ENCODE results near the gene SCN3B. TPM values are rescaled to one million over a fixed set of nuclear protein-coding genes. Genes with fewer than 3 reads are reported as not detected.

The SCN3B gene
- total and polyA plus RNA-seq, 2 of the 4 experiments (the other 2 are of a cell fraction), result under 0.01 to 0.03 TPM

DNA sequence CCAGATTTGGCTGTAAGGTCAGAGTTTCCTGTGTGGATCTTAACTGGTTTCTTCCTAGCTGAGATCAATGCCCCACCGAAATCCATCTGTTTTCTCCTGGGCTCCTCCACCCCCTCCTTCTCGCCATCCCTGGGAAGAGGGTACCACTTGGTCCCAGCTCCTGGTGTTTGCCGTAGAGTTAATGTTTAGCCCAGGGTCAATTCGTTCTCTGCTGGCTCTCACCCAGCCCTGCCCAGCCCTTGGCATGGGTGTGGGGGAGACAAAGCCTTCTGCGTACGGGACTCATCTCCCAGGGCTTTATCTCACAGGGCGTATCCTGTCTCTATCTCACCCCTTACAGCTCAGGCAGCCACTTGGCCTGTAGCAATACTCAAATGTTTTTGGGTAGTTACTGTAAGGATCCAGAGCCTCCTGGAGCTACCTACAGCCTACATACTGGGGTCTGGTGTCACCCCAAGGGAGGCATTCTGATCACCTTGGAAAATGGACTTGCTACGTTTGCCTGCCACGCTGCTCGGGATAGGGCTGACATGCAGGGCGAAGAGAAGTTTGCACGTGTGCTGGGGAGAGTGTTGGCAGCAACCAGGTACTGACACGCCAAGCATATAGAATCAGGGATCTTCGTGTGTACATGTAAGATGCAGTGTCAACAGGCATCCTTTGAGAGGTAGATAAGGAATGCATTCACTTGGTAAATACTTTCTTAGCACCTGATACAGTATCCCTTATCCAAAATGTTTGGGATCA, 66.1 kb downstream of the SCN3B start:
- no peak overlapping the region for H3K4me2 ChIP-seq (ENCODE audit: low read depth, low read length)
- no peak overlapping the region for H3K23ac ChIP-seq (ENCODE audit: low read depth, low read length)
- H4K5ac ChIP-seq (ENCODE audit: low read depth, low read length), result no peak overlapping the region
- no peak overlapping the region; the same call in 1 of the 2 replicates for H2AK5ac ChIP-seq (ENCODE audit: low read depth, low read length)
- ATAC-seq (ENCODE audit: low read depth) (no peak), DNase-seq (no peak)
- intact Hi-C loops (cut with micrococcal nuclease) (no loop called here), in situ Hi-C loops (cut with MboI; ENCODE audit: low sequenced_read_pairs) (no loop called here), dilution Hi-C loops (cut with HindIII; ENCODE audit: low sequenced_read_pairs, unreplicated experiment) (no loop called here)
- H4K91ac ChIP-seq (ENCODE audit: insufficient read depth, low read depth, low read length), result no peak overlapping the region
- no peaks in the 10 kb centered on the region for H3K36me3 ChIP-seq (ENCODE audit: control insufficient read depth, insufficient read depth, low read length)
- no peak overlapping the region for H3K4ac ChIP-seq (ENCODE audit: low read depth, low read length)
- peaks cover 7% of the 10 kb centered on the region for H3K4me1 ChIP-seq (ENCODE audit: control insufficient read depth, insufficient read depth, low read length)
- no peak overlapping the region for H4K8ac ChIP-seq (ENCODE audit: low read depth in 2 of 2, low read length in 2 of 2)
- H3K18ac ChIP-seq (ENCODE audit: low read depth, low read length), result no peak overlapping the region
- no peaks in the 10 kb centered on the region; a peak in 1 of 4 replicates for H3K79me1 ChIP-seq (ENCODE audit: low read depth in 1 of 2, low read length in 2 of 2)
- H2AK9ac ChIP-seq (replicated peaks; ENCODE audit: low read depth, low read length, poor library complexity), result peak overlapping the region; percentile 86
- no peaks in the 10 kb centered on the region for H4K20me1 ChIP-seq (ENCODE audit: insufficient read depth, low read length)
- TF ChIP-seq, protein P1, sequence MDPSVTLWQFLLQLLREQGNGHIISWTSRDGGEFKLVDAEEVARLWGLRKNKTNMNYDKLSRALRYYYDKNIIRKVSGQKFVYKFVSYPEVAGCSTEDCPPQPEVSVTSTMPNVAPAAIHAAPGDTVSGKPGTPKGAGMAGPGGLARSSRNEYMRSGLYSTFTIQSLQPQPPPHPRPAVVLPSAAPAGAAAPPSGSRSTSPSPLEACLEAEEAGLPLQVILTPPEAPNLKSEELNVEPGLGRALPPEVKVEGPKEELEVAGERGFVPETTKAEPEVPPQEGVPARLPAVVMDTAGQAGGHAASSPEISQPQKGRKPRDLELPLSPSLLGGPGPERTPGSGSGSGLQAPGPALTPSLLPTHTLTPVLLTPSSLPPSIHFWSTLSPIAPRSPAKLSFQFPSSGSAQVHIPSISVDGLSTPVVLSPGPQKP (IDR thresholded peaks at IDR 0.05; ENCODE audit: borderline replicate concordance, low read depth, low read length), result no peak
- TF ChIP-seq, protein P2, sequence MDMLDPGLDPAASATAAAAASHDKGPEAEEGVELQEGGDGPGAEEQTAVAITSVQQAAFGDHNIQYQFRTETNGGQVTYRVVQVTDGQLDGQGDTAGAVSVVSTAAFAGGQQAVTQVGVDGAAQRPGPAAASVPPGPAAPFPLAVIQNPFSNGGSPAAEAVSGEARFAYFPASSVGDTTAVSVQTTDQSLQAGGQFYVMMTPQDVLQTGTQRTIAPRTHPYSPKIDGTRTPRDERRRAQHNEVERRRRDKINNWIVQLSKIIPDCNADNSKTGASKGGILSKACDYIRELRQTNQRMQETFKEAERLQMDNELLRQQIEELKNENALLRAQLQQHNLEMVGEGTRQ (IDR thresholded peaks at IDR 0.05; ENCODE audit: low read depth, low read length), result no peak
- TF ChIP-seq SMC3 (IDR thresholded peaks at IDR 0.05; ENCODE audit: low read depth, low read length) (no peak), CEBPB (IDR thresholded peaks at IDR 0.05; ENCODE audit: low read depth, low read length) (no peak), CHD1 (IDR thresholded peaks at IDR 0.05; ENCODE audit: low read depth, low read length) (no peak), MAZ (IDR thresholded peaks at IDR 0.05; ENCODE audit: borderline replicate concordance, low read depth, low read length) (no peak), FOS (IDR thresholded peaks at IDR 0.05; ENCODE audit: low read depth, low read length) (no peak), MAFK (IDR thresholded peaks at IDR 0.05; ENCODE audit: low read depth, low read length) (no peak), BHLHE40 (IDR thresholded peaks at IDR 0.05; ENCODE audit: low read depth, low read length) (no peak), RAD21 (IDR thresholded peaks at IDR 0.05; ENCODE audit: low read length) (no peak), POLR2A (IDR thresholded peaks at IDR 0.05; ENCODE audit: low read depth, low read length) (no peak), MXI1 (IDR thresholded peaks at IDR 0.05; ENCODE audit: borderline replicate concordance, low read depth, low read length) (no peak), NFE2L2 (IDR thresholded peaks at IDR 0.05; ENCODE audit: low read depth, low read length) (no peak)
- TF ChIP-seq, protein P3, sequence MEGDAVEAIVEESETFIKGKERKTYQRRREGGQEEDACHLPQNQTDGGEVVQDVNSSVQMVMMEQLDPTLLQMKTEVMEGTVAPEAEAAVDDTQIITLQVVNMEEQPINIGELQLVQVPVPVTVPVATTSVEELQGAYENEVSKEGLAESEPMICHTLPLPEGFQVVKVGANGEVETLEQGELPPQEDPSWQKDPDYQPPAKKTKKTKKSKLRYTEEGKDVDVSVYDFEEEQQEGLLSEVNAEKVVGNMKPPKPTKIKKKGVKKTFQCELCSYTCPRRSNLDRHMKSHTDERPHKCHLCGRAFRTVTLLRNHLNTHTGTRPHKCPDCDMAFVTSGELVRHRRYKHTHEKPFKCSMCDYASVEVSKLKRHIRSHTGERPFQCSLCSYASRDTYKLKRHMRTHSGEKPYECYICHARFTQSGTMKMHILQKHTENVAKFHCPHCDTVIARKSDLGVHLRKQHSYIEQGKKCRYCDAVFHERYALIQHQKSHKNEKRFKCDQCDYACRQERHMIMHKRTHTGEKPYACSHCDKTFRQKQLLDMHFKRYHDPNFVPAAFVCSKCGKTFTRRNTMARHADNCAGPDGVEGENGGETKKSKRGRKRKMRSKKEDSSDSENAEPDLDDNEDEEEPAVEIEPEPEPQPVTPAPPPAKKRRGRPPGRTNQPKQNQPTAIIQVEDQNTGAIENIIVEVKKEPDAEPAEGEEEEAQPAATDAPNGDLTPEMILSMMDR (conservative IDR thresholded peaks at IDR 0.05; ENCODE audit: low read depth, low read length), result no peak
- CTCF ChIA-PET, result no interaction called here
- no peak overlapping the region for H3K27ac ChIP-seq (ENCODE audit: insufficient read depth, low read length)
- no peak overlapping the region for H2BK15ac ChIP-seq (ENCODE audit: low read depth, low read length)
- POLR2A ChIA-PET (ENCODE audit: unreplicated experiment), result no interaction called here
- H2AFZ ChIP-seq (replicated peaks; ENCODE audit: low read length, poor library complexity), result no peak overlapping the region
- BruUV-seq (replicated peaks), result no TSS peak
- H3K14ac ChIP-seq (replicated peaks; ENCODE audit: low read depth, low read length), result no peak overlapping the region; the same call in 1 of the 2 replicates
- 80% methylated on average over 1 of the region's 14 CpGs; no CpG with 5 or more reads in 1 of the 2 experiments for WGBS, 2 experiments (ENCODE audit: extremely low coverage in 2 of 2, insufficient read length in 1 of 2)
- no peak overlapping the region for H3K56ac ChIP-seq (ENCODE audit: extremely low read depth, insufficient read depth, low read length)
- H2BK5ac ChIP-seq (ENCODE audit: low read depth, low read length, poor library complexity, severe bottlenecking), result no peak overlapping the region
- no peak overlapping the region for H3K9ac ChIP-seq (ENCODE audit: low read depth, low read length)
- no peak overlapping the region for H2BK120ac ChIP-seq (ENCODE audit: low read depth, low read length)
- H3K9me3 ChIP-seq (ENCODE audit: control insufficient read depth, insufficient read depth, low read length), result no peaks in the 10 kb centered on the region
- no peaks in the 10 kb centered on the region for H3K27me3 ChIP-seq (ENCODE audit: control insufficient read depth, insufficient read depth, low read length)
- no peak overlapping the region for H3K4me3 ChIP-seq (ENCODE audit: insufficient read depth, low read depth, low read length)
- H3K9me1 ChIP-seq (ENCODE audit: insufficient read depth, low read length), result peaks cover 6% of the 10 kb centered on the region; the same call in 1 of the 2 replicates
- no peak overlapping the region for H2BK20ac ChIP-seq (ENCODE audit: low read depth, low read length)
